Hindlimb muscle (tissue), 1 donor: Measurements from ENCODE around the gene LZTFL1. TPM values are rescaled to one million over a fixed set of nuclear protein-coding genes. Genes with fewer than 3 reads are reported as not detected.

Experiments
- DNase-seq: peaks from one replicate; pipeline ENCODE4 v3.0.0-alpha.2; 2013
- polyA plus RNA-seq: library from polyadenylated mRNA; unstranded; fragments of 120-200 nt; gene quantifications from one replicate; pipeline ENCODE4 v1.2.1, GENCODE V29; 2013; ENCODE audit not compliant: insufficient read length

LZTFL1 gene, protein sequence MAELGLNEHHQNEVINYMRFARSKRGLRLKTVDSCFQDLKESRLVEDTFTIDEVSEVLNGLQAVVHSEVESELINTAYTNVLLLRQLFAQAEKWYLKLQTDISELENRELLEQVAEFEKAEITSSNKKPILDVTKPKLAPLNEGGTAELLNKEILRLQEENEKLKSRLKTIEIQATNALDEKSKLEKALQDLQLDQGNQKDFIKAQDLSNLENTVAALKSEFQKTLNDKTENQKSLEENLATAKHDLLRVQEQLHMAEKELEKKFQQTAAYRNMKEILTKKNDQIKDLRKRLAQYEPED
- polyA plus RNA-seq: 13.2 TPM

DNA sequence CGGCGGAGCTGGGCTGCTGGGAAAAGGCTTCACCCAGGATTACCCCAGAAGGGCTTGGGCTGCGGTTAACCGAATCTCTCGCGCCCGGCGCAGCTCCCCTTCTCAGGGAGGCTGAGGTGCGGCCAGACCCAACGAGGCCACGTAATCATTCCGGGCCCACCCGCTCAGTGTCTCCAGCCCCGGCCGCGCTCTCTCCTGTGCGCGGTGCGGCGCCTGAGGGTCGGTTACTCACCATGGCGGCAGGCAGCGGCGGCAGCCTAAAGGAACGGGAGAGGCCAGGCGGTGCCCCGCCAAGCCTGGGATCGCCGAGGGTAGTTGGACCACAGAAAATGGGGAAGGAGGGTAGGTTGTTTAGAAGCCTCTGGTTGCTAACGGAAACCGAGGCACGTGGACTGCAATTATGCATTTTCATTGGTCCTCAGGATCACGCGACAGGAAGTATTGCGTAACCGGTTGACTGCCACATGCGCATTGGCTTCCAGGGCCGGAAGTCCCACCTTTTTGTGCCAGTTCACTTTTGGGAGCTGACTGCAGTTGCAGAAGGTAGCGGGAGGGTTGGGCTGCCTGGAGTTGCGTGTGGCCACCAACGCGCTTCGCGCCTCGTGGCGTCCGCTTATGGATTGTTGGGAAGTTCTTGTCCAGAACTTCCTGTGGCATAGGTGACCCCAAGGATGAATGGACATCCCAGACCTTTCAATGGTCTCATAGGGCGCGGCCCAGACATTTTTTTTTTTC, at the start of gene LZTFL1:
TSS of gene LZTFL1 (minus strand) at position 363 of the 735 bp plus-strand sequence. CDS start at position 235, 128 bp downstream.
- peak; percentile 95 for DNase-seq

GRCh38 chr3:45890405-45890804, 48.5 kb upstream of the LZTFL1 start:
- no peak for DNase-seq

- no peak for DNase-seq
These were observed 47.4 kb upstream of the LZTFL1 start for GRCh38 chr3:45889337-45889736.

DNA sequence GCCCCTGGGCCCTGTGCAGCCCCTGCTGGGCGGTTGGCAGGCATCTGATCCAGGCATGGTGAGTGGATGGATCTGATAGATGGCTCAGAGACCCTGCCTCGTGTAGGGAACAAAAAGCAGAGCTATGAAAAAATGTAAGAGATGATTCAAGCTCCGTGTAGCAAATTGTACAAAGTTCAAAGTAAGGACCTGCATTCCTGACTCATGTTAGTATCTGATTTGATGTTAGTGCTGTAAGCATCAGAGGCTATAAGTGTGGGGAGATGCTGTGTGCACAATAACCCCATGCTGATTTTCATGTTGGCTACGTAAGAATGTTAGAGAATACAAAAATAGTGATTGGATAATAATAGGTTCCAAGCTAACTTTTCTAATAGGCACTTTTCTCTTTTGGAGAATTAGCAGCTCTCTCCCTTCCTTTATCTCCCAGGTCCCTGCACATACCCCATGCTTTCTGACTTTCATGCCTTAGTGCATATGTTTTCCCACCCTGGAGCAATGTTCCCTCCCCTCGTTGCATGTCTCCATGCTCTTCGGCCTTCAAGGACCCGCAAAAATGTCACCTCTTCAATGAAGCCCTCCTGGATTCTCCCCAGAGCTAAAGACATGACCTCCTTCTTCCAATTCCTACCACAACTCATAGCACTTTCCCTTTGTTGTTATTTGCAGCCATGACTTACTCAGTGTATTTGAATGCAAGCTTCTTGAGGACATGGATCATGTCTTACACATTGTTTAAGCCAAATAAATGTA, 46.0 kb upstream of the LZTFL1 start:
- DNase-seq: no peak

DNA sequence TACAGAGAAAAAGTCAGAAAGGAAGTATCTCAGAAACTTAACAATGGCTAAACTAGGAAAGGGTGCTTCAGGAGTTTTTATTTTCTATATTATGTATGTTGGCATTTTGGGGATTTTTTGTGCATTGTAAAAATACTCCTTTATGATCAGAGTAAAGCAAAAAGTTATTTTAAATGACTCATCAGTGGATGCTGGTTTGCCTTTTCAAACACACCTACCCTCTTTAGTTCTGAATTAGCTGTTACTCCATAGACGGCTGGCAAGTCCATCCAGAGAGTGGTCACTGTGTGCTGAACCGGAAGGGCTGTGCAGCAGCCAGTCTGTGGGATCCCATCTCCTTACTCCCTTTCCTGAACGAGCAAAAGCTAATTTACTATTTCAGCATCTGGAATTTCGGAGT, 45.4 kb upstream of the LZTFL1 start:
- DNase-seq: no peak

DNA sequence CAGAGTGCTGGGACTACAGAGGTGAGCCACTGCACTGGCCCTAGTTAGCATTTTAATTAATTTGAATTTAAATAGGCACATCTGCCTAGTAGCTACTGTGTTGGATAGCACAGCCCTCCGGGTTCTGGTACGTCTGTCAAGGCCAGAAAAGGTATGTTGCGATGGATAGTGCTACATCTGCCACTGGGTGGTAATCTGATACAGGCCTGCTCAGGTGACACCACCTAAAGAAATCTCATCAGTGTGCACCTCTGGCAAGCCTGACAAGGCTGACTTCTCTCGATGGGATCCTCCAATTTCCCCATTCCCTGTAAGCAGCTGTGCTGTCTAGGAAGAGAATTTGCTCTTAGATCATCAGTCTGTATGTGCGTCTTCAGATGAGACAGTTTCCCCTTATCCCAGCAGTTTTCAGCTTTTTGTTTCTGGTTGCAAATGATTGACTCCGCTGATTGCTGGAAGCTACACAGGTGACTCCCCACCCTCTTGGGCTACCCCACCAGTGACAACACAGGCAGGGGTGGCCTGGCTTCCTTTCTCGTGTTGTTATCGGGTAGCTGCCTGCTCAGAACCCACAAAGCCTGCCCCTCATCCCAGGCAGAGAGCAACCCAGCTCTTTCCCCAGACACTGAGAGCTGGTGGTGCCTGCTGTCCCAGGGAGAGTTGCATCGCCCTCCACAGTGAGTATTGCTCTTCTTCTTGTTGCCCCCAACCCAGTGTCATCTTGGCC, 44.2 kb upstream of the LZTFL1 start, which contains the start of gene CCR9:
TSS of gene CCR9 (plus strand) at position 565 of the 727 bp plus-strand sequence. CDS start 8,391 bp downstream, outside the sequence.
- DNase-seq: no peak

DNA sequence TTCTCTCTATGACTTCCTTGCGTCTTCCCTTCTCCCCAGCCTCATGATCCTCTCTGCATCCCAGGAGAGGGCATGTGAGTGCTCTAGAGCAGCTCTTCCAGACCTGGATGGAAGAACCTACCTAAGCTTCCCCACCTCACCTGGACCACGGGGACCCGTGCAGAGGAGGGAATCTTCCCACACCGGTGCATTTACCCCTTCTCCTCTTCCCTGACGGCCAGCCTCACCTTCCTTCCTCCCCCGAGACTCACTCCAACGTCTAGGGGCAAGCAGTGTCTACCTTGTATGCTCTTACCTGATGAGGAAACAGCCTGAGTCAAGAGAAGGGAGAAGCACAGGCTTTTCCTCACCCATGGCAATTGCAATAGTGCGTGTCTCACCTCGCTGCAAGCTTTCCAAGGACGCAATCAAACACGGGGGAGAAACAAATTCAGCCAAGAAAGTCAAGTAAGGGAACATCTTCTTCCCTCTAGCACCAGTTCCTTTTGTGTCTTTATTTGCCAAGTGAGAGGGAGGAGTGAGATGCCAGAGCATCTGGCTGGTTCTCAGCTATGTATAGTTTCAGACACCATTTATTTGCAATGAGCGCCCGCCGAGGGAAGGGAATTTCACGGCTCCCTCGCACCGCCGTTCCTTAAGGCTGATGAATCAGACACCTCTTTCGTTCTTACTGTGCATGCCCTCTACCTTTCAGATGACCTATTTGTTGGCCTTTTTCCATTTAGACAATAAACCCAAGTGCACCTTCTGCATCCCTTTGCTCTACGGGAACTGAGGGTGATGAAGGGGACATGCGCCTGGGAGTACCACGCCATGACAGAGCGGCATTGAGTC, 42.7 kb upstream of the LZTFL1 start:
- DNase-seq: no peak

DNA sequence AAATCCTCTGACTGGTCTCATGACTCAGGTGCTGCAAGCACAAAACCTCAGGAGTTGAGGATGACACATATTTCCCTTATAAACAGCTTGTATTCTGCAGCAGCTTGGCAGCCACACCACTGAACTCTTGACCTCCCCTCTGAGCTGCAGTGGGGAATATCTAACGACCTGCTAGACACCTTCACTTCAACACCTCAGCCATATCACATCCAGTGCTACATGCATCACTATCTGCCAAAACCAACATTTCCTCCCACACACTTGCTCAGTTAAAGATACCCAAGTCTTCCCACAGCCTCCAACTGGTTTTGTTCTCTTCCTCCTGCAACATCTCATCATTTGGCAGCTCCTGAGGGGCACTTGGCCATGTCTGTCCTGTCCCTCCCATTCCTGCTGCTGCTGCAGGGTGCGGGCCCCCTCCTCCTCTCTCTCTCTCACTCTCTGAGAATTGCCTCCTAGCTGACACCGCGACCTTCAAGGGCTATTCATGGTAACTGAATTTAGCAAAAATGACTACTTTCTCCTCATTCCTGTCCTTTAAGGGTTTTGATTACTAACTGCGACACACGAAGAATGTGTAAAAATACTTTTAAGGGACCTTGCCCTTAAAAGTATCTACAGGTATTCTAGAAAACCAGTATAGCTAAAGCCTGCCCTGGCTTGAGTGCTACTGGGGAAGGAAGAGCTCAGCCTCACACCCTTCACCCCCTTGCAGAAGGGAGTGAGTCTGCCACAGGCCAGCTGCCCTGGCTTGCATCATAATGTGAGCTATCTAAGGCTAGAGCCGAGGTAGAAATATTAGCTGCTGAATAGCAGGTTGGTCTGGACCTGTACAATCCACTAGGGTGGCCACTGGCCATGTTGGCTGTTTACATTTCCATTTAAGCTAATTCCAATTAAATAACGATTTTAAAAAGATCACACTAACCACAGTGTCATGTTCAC, 39.4 kb upstream of the LZTFL1 start:
- DNase-seq: no peak

DNA sequence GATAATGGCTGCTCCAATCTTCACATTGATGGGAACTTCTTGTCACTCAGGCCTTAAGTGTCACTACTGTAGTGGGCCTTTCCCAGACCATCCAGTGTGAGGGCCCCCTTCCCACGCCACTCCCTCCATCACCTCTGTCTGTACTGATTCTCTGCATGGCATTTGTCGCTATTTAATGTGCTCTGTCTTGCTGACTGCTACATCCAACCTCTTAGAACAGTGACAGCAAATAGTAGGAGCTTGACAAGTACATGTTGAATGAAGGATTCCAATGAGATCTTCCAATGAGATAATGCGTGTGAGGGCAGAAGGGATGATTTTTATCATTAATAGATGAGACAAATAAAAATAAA, 38.8 kb upstream of the LZTFL1 start:
- DNase-seq: no peak

DNA sequence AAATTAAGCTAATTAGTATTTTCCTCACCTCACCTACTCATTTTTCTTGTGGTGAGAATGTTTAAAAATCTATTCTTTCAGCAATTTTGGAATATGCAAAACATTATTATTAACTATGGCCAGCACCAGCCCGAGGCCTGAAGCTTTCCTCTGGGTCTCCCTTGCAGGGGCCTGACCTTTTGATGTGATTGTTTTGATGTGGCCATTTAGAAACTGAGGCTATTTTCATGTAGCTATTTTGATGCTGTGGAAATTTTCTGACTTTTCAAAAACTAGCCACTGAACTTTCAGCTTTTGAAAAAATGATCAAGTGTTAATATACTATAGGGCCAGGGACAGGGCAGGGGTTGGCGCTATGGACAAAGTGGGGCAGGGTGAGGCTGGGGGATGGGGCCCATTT, 36.2 kb upstream of the LZTFL1 start:
- no peak for DNase-seq

GRCh38 chr3:45874677-45875346, 32.9 kb upstream of the LZTFL1 start:
- no peak for DNase-seq

DNA sequence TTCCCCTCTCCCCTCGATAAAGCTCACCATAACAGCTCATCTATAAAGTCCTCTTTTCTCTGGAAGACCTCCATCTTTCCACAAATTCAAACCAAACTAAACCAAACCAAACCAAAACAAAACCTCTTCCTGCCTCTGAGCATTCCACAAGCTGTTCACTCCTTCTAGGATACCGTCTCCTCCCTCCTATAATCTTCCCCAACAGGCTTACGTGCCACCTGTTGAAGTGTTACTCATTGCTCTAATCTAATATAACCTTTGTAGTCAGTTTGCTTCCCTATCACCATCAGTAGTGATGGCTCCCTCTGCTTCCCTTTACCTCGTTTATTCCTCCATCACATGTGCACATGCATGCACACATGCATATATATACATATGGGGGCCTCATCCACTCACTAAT, 31.7 kb upstream of the LZTFL1 start:
- no peak for DNase-seq

DNA sequence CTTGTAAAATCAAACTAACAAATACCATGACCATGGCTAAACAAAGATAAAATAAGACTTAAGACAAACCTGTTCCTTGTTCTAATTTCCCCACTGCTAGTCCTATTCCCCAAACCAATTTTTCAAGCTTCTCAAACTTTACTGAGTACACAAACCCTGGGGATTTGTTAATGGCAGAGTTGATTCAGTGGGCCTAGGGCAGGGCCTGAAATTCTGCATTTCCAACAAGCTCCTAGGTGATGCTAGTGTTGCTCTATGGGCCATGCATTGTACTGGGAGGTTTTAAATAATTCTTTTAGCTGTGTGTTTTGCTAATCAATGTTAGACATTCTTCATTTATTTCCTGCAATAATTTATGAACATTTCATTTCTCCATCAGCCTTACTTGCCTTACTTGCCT, 31.1 kb upstream of the LZTFL1 start:
- DNase-seq: no peak

GRCh38 chr3:45872569-45872968, 30.6 kb upstream of the LZTFL1 start:
- no peak for DNase-seq

DNA sequence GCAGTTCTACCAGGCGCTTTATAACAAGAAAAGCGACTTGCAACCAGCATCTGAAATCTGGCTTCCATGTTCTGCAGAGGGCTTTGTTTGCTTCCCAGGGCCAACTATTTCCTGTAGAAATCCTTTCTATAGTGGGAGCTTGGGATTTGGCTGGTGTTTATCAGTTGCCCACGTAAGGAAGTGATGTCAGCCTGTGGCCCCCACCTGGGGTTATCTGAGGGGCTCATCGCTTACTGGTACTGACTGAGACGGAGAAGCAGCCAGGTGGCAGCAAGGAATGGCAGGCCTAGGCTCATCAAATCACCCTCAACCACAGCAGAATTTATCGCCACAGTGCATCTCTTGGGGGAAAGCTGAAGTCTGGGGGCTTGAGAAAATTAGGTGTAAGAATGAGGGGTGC, 29.9 kb upstream of the LZTFL1 start:
- no peak for DNase-seq

GRCh38 chr3:45870099-45870498, 28.2 kb upstream of the LZTFL1 start:
- DNase-seq: no peak

GRCh38 chr3:45869638-45870037, 27.7 kb upstream of the LZTFL1 start:
- DNase-seq: no peak

DNA sequence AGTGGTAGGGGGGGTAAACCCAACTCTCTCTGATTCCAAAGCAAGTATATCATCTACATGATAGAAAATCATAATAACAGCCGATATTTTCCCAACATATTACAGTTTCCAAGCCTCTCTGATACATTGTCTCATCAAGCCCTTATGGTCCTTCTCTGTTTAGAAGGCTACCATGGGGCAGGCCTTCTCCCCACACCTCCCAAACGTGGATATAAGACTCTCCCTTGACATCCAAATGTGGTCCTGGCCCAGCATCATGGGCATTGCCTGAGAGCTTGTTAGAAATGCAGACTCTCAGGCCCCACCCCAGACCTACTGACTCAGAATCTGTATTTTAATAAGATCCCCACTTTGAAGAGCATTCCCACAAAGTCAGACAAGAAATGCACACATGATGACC, 26.7 kb upstream of the LZTFL1 start:
- no peak for DNase-seq

GRCh38 chr3:45868213-45868612, 26.3 kb upstream of the LZTFL1 start:
- DNase-seq: no peak

- no peak for DNase-seq
These were observed 23.6 kb upstream of the LZTFL1 start for GRCh38 chr3:45865563-45865962.
